GM12878 (cell line): ENCODE measurements around the gene THADA. TPM values are rescaled to one million over a fixed set of nuclear protein-coding genes. Genes with fewer than 3 reads are reported as not detected.

Experiments
- ATAC-seq: fragments of 200-7000 bp; cut with Tn5 transposase; 3 replicates; pipeline ENCODE4 v1.9.1; 2020; ENCODE audit warnings: mild to moderate bottlenecking, moderate library complexity
- BruUV-seq: library from RNA; stranded (reverse); fragments of 400-500 nt; replicated peaks from 2 replicates; lab custom pipeline; 2021; lab: Mats Ljungman, UMichigan
- CTCF ChIA-PET: fragments of 300-600 bp; sonication (Branson Sonifier 250); formaldehyde crosslinking; extraction: SDS; loops from one replicate; lab custom pipeline; 2021; ENCODE audit warnings: inconsistent platforms; lab: Yijun Ruan, JAX
- POLR2A ChIA-PET: fragments of 350-600 bp; formaldehyde crosslinking; extraction: SDS; loops from one replicate; lab custom pipeline; 2021; ENCODE audit warnings: inconsistent platforms; lab: Charles Lee
- RAD21 ChIA-PET: fragments of 300-600 bp; sonication (Branson Sonifier 250); formaldehyde crosslinking; loops from one replicate; lab custom pipeline; 2023; ENCODE audit warnings: antibody characterized with exemption; ENCODE audit not compliant: unreplicated experiment; lab: Charles Lee
- SMC1A ChIA-PET: fragments of 300-600 bp; sonication (Branson Sonifier 250); formaldehyde crosslinking; loops from one replicate; lab custom pipeline; 2023; ENCODE audit not compliant: unreplicated experiment, uncharacterized antibody; lab: Charles Lee
- DNase-seq: peaks from one replicate; pipeline ENCODE4 v3.0.0-alpha.2; 2011; ENCODE audit warnings: low read depth, low spot score
- FAIRE-seq: peaks from 3 replicates; lab custom pipeline; 2011; peaks lifted over from hg19 to GRCh38; lab: Jason Lieb, UNC
- H2AFZ ChIP-seq: 2 replicates; pipeline ENCODE4 v1.6.0; 2011; ENCODE audit warnings: low read depth, low read length, control low read depth; ENCODE audit not compliant: control insufficient read depth
- H3K27ac ChIP-seq: 2 replicates; pipeline ENCODE4 v1.5.1; 2011; ENCODE audit warnings: control low read depth; ENCODE audit not compliant: control insufficient read depth, insufficient read depth
- H3K27me3 ChIP-seq, 2 experiments: replicated peaks in 1 of 2; 2 replicates each; pipeline versions ENCODE4 v1.6.0 to v1.6.1; 2011; ENCODE audit warnings: low read length in 1 of 2; ENCODE audit not compliant: control insufficient read depth in 2 of 2, insufficient read depth in 2 of 2
- H3K36me3 ChIP-seq, 2 experiments: 2 replicates each; pipeline ENCODE4 v1.5.1; 2011; ENCODE audit warnings: low read length in 1 of 2; ENCODE audit not compliant: control insufficient read depth in 2 of 2, insufficient read depth in 2 of 2
- H3K4me1 ChIP-seq: 2 replicates; pipeline ENCODE4 v1.6.1; 2011; ENCODE audit warnings: mild to moderate bottlenecking, low read length, moderate library complexity, mixed read lengths; ENCODE audit not compliant: control insufficient read depth, insufficient read depth
- H3K4me2 ChIP-seq: 2 replicates; pipeline ENCODE4 v1.6.0; 2011; ENCODE audit warnings: control low read depth; ENCODE audit not compliant: control insufficient read depth, insufficient read depth
- H3K4me3 ChIP-seq: fragments of 200-600 bp; sonication (generic); 2 replicates; pipeline ENCODE4 v1.5.1; 2016
- H3K79me2 ChIP-seq: 2 replicates; pipeline ENCODE4 v1.6.0; 2011; ENCODE audit warnings: low read length; ENCODE audit not compliant: control insufficient read depth, insufficient read depth
- H3K9ac ChIP-seq: 2 replicates; pipeline ENCODE4 v1.8.0; 2011; ENCODE audit warnings: low read length, control low read depth, mixed read lengths; ENCODE audit not compliant: control insufficient read depth, insufficient read depth
- H3K9me3 ChIP-seq: replicated peaks from 3 replicates; pipeline ENCODE4 v1.5.1; 2011; ENCODE audit warnings: mild to moderate bottlenecking, low read length; ENCODE audit not compliant: control insufficient read depth, insufficient read depth
- H4K20me1 ChIP-seq: 2 replicates; pipeline ENCODE4 v1.6.0; 2011; ENCODE audit not compliant: control insufficient read depth, insufficient read depth
- ATF7 ChIP-seq: fragments of 450-650 bp; IDR thresholded peaks from 2 replicates; pipeline ENCODE4 v1.6.1; 2016; ENCODE audit warnings: low read depth, mild to moderate bottlenecking
- BCLAF1 ChIP-seq: fragments of 450-650 bp; IDR thresholded peaks from 2 replicates; pipeline ENCODE4 v1.6.1; 2017; ENCODE audit warnings: antibody characterized with exemption, mild to moderate bottlenecking, moderate library complexity
- NBN ChIP-seq: fragments of 450-650 bp; IDR thresholded peaks from 2 replicates; pipeline ENCODE4 v1.6.1; 2016
- REST ChIP-seq: IDR thresholded peaks from 2 replicates; pipeline ENCODE4 v1.6.1; 2012; ENCODE audit warnings: mild to moderate bottlenecking, low read depth, low read length
- RUNX3 ChIP-seq: IDR thresholded peaks from 2 replicates; pipeline ENCODE4 v1.6.1; 2012; ENCODE audit warnings: low read length, inconsistent platforms
- SMC3 ChIP-seq: IDR thresholded peaks from 2 replicates; pipeline ENCODE4 v1.6.1; 2011; ENCODE audit warnings: low read length, improper control_type of control experiment, borderline replicate concordance
- SUPT20H ChIP-seq: IDR thresholded peaks from 2 replicates; pipeline ENCODE4 v1.6.1; 2011; ENCODE audit warnings: low read depth, mild to moderate bottlenecking, low read length, moderate library complexity, borderline replicate concordance; ENCODE audit not compliant: control insufficient read depth
- TCF3 ChIP-seq: IDR thresholded peaks from 2 replicates; pipeline ENCODE4 v1.6.1; 2012; ENCODE audit warnings: low read depth, mild to moderate bottlenecking, low read length, borderline replicate concordance; ENCODE audit not compliant: insufficient read depth
- WGBS: methylation state at CpG from one replicate; pipeline ENCODE4 v1.1.6; 2016; ENCODE audit warnings: low lambda C conversion rate; ENCODE audit not compliant: insufficient replicate concordance, insufficient coverage; ENCODE audit errors: missing lambda C conversion rate; 5-methylcytosine and 5-hydroxymethylcytosine counted together
- in situ Hi-C: fragments of 300-500 bp; cut with MboI; formaldehyde crosslinking; loops from 9 replicates; pipeline ENCODE4 v1.14.3; 2018; ENCODE audit warnings: mixed read lengths
- intact Hi-C: fragments of 100-400 bp; cut with micrococcal nuclease; formaldehyde crosslinking; loops from one replicate; pipeline ENCODE4 v1.14.2; 2022; ENCODE audit not compliant: unreplicated experiment
- polyA plus RNA-seq, 11 experiments: library from polyadenylated mRNA; depleted of rRNA in 4 of 11; unstranded in 6 of 11; stranded (reverse) in 5 of 11; fragments of >200 nt; fragmentation: Nextera tagmentation in 4 of 11; fragmentation: Illumina TruSeq in 1 of 11; extraction: Ambion mirVana in 4 of 11; extraction: Trizol in 1 of 11; gene quantifications; 1 replicate in 1 of 11; 2 replicates in 10 of 11; pipeline versions ENCODE4 v1.2.1 to v1.2.3, GENCODE V29; 2011 to 2016; ENCODE audit warnings: inconsistent platforms in 2 of 11, missing spikeins in 2 of 11, low read depth in 1 of 11
- total RNA-seq, 4 experiments: library from RNA; depleted of rRNA in 3 of 4; stranded (reverse); fragments of >200 nt in 3 of 4; fragmentation: Illumina TruSeq in 1 of 4; extraction: Trizol in 1 of 4; gene quantifications; 2 replicates each; pipeline versions ENCODE4 v1.2.1 to v1.2.3, GENCODE V29; 2013 to 2021

THADA gene
- total and polyA plus RNA-seq, 10 of the 15 experiments (the other 5 are each of a cell fraction or from before 2014, with no cell fraction given): 14.6 to 33.2 (median 23.2) TPM

GRCh38 chr2:43270461-43270860 lies 325.4 kb downstream of the THADA start (continued):
- TF ChIP-seq TCF3 (no peak), ATF7 (no peak), SMC3 (no peak)
- TF ChIP-seq, all 136 proteins: peak for 0

GRCh38 chr2:43269706-43270105 lies 326.1 kb downstream of the THADA start:
- CTCF ChIA-PET: interaction anchor here (1.5 to 2.6 kb wide), 3 partner anchors 10 to 48 kb away, joined by 3 to 6 read pairs (median 6); no protein-coding TSS in a partner anchor
- SMC1A ChIA-PET: interaction anchor here (1.8 kb wide), 1 partner anchor 29 kb away, joined by 5 read pairs; no protein-coding TSS in a partner anchor
- Histone ChIP-seq H3K4me1 (peaks cover 10% of the 10 kb centered on the region), H3K79me2 (no peaks in the 10 kb centered on the region), H3K9me3 (no peaks in the 10 kb centered on the region), H4K20me1 (no peaks in the 10 kb centered on the region), H3K36me3 (peaks cover 0 to 3% of the 10 kb centered on the region in 2 experiments; a peak in 2 of 4 replicates), H3K9ac (no peak overlapping the region), H2AFZ (no peak overlapping the region), H3K27me3 (no peaks in the 10 kb centered on the region), H3K4me3 (no peak overlapping the region), H3K4me2 (no peak overlapping the region), H3K27ac (no peak overlapping the region)
- intact Hi-C loops: no loop called here
- TF ChIP-seq BCLAF1 (no peak), SUPT20H (no peak), REST (no peak), RUNX3 (peak; percentile 28; the same call in 1 of the 2 replicates), NBN (no peak)
- DNase-seq: no peak
- ATAC-seq: no peak; the same call in 2 of the 3 replicates
- no TSS peak for BruUV-seq
- POLR2A ChIA-PET: no interaction called here
- FAIRE-seq: peak; percentile 56
- in situ Hi-C loops: no loop called here
- RAD21 ChIA-PET: interaction anchor here (1.0 kb wide), 1 partner anchor 32 kb away, joined by 3 read pairs; no protein-coding TSS in a partner anchor
- WGBS: 100% methylated on average over 3 of the region's 3 CpGs
